PC-9 (cell line): ENCODE results near the gene NOXO1. TPM values are rescaled to one million over a fixed set of nuclear protein-coding genes. Genes with fewer than 3 reads are reported as not detected.

ENCODE experiments used
- BruUV-seq: library from RNA; stranded (reverse); fragments of 400-500 nt; replicated peaks from 2 replicates; lab custom pipeline; 2021; lab: Mats Ljungman, UMichigan
- CTCF ChIA-PET: fragments of 300-600 bp; sonication (Branson Sonifier 250); formaldehyde crosslinking; loops from one replicate; lab custom pipeline; 2022; ENCODE audit warnings: antibody characterized with exemption; lab: Charles Lee
- POLR2A ChIA-PET: fragments of 300-600 bp; sonication (Branson Sonifier 250); formaldehyde crosslinking; loops from one replicate; lab custom pipeline; 2022; ENCODE audit warnings: antibody characterized with exemption; ENCODE audit not compliant: unreplicated experiment; lab: Charles Lee
- DNase-seq, 2 experiments: peaks; one replicate each; pipeline versions ENCODE4 v3.0.0 to v3.0.0-alpha.2; 2015 to 2022; ENCODE audit warnings: mixed read lengths in 1 of 2
- H2AFZ ChIP-seq: fragments of 200-600 bp; sonication (generic); 2 replicates; pipeline ENCODE4 v1.8.1; 2017; ENCODE audit warnings: antibody characterized with exemption
- H3F3A ChIP-seq: fragments of 200-600 bp; sonication (generic); 2 replicates; pipeline ENCODE4 v1.8.1; 2017; ENCODE audit warnings: antibody characterized with exemption, mild to moderate bottlenecking, low read depth; ENCODE audit not compliant: insufficient read depth
- H3K27ac ChIP-seq: fragments of 200-600 bp; sonication (generic); 2 replicates; pipeline ENCODE4 v1.6.1; 2016; ENCODE audit warnings: mixed run types
- H3K27me3 ChIP-seq: fragments of 200-600 bp; sonication (generic); 2 replicates; pipeline ENCODE4 v1.6.1; 2016; ENCODE audit warnings: low read depth, mixed run types; ENCODE audit not compliant: insufficient read depth
- H3K36me3 ChIP-seq: fragments of 200-600 bp; sonication (generic); 2 replicates; pipeline ENCODE4 v1.6.1; 2016; ENCODE audit warnings: low read depth, mixed run types
- H3K4me1 ChIP-seq: fragments of 200-600 bp; sonication (generic); replicated peaks from 2 replicates; pipeline ENCODE4 v1.6.1; 2016; ENCODE audit warnings: mixed run types; ENCODE audit not compliant: insufficient read depth
- H3K4me2 ChIP-seq: fragments of 200-600 bp; sonication (generic); 2 replicates; pipeline ENCODE4 v1.6.1; 2017; ENCODE audit warnings: mixed run types
- H3K4me3 ChIP-seq: fragments of 200-600 bp; sonication (generic); 2 replicates; pipeline ENCODE4 v1.6.1; 2016; ENCODE audit warnings: mixed run types
- H3K79me2 ChIP-seq: fragments of 200-600 bp; sonication (generic); 2 replicates; pipeline ENCODE4 v1.6.1; 2017; ENCODE audit warnings: low read depth, mixed run types
- H3K9me2 ChIP-seq: fragments of 200-600 bp; sonication (generic); 2 replicates; pipeline ENCODE4 v1.8.1; 2017; ENCODE audit warnings: mild to moderate bottlenecking; ENCODE audit not compliant: insufficient read depth
- H3K9me3 ChIP-seq: fragments of 200-600 bp; sonication (generic); 2 replicates; pipeline ENCODE4 v1.8.1; 2016; ENCODE audit warnings: low read depth; ENCODE audit not compliant: insufficient read depth
- H4K20me1 ChIP-seq: fragments of 200-600 bp; sonication (generic); 2 replicates; pipeline ENCODE4 v1.8.1; 2017; ENCODE audit not compliant: insufficient read depth
- EZH2 ChIP-seq: fragments of 200-600 bp; sonication (generic); IDR thresholded peaks from 2 replicates; pipeline ENCODE4 v1.8.0; 2017; ENCODE audit warnings: antibody characterized with exemption, low read depth
- intact Hi-C: fragments of 100-400 bp; cut with micrococcal nuclease; formaldehyde crosslinking; loops from one replicate; pipeline ENCODE4 v1.10.0; 2022; ENCODE audit not compliant: unreplicated experiment
- total RNA-seq: library from RNA; stranded (reverse); gene quantifications from 2 replicates; pipeline ENCODE4 v1.2.3, GENCODE V29; 2021
- TF ChIP-seq, protein P1 (sequence below): fragments of 200-600 bp; sonication (generic); conservative IDR thresholded peaks from 2 replicates; pipeline ENCODE4 v1.6.1; 2017; ENCODE audit warnings: mixed run types, antibody characterized with exemption, mild to moderate bottlenecking, moderate library complexity

NOXO1 gene
- total RNA-seq, 1 experiment from 2014 or later = 11.1 TPM

DNA sequence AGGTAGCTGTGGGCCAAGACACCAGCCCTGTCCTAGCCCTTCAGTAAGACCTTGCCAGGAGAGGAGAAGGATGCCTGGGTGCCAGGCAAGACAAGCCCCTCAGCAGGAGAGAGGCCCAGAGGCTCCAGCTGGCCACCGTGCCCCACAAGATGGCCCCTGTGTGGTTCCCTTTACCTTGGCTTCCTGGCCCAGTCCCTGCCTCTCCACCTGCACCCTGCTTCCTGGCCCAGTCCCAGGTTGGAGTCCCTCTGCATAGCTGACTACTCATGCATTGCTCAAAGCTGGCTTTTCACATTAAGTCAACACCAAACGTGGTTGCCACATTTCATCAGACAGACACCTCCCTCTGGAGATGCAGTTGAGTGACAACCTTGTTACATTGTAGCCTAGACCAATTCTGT lies 12.5 kb upstream of the NOXO1 start:
- Histone ChIP-seq H3K4me3 (no peak overlapping the region), H3K79me2 (no peaks in the 10 kb centered on the region), H2AFZ (no peak overlapping the region), H3K27me3 (no peaks in the 10 kb centered on the region), H3K9me3 (no peaks in the 10 kb centered on the region), H3K9me2 (no peaks in the 10 kb centered on the region), H3K27ac (peak overlapping the region; percentile 45; the same call in 1 of the 2 replicates), H4K20me1 (no peaks in the 10 kb centered on the region), H3F3A (peaks cover 59% of the 10 kb centered on the region), H3K4me2 (peak overlapping the region; percentile 5), H3K36me3 (no peaks in the 10 kb centered on the region), H3K4me1 (peaks cover 26% of the 10 kb centered on the region)
- ChIA-PET POLR2A (interaction anchor here (0.5 kb wide), 1 partner anchor 15 kb away, joined by 5 read pairs; no protein-coding TSS in a partner anchor), CTCF (no interaction called here)
- DNase-seq = peak in 1 of 2 experiments; percentile 81
- BruUV-seq = no TSS peak
- TF ChIP-seq, protein P1, sequence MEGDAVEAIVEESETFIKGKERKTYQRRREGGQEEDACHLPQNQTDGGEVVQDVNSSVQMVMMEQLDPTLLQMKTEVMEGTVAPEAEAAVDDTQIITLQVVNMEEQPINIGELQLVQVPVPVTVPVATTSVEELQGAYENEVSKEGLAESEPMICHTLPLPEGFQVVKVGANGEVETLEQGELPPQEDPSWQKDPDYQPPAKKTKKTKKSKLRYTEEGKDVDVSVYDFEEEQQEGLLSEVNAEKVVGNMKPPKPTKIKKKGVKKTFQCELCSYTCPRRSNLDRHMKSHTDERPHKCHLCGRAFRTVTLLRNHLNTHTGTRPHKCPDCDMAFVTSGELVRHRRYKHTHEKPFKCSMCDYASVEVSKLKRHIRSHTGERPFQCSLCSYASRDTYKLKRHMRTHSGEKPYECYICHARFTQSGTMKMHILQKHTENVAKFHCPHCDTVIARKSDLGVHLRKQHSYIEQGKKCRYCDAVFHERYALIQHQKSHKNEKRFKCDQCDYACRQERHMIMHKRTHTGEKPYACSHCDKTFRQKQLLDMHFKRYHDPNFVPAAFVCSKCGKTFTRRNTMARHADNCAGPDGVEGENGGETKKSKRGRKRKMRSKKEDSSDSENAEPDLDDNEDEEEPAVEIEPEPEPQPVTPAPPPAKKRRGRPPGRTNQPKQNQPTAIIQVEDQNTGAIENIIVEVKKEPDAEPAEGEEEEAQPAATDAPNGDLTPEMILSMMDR = no peak
- TF ChIP-seq EZH2 = no peak
- intact Hi-C loops = no loop called here

DNA sequence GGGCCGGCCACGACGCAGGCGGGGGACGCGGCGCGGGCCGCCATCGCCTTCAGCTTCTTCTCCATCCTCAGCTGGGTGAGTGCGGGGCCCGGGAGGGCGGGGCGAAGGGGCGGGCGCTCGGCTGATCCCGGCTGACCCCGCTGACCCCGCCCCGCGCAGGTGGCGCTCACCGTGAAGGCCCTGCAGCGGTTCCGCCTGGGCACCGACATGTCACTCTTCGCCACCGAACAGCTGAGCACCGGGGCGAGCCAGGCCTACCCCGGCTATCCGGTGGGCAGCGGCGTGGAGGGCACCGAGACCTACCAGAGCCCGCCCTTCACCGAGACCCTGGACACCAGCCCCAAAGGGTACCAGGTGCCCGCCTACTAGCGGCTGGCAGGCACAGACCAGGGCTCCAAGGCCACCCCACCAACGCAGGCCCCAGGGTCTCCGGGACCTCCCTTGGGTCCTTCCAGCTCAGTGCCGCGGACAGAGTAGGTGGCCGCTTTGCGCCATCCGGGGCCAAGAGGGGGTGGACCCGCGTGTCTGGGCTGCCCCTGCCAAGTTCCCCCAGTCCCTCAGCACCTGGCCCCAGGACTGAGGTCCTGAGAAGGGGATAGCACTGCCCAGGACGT lies 11.5 kb upstream of the NOXO1 start:
- ChIA-PET POLR2A (interaction anchor here (0.6 kb wide), 3 partner anchors 43 to 95 kb away, joined by 3 to 14 read pairs (median 4); no protein-coding TSS in a partner anchor), CTCF (interaction anchor here (0.6 kb wide), 1 partner anchor 30 kb away, joined by 3 read pairs; no protein-coding TSS in a partner anchor)
- Histone ChIP-seq H4K20me1 (no peaks in the 10 kb centered on the region), H2AFZ (no peak overlapping the region), H3K27ac (no peak overlapping the region), H3K9me3 (no peaks in the 10 kb centered on the region), H3K4me3 (no peak overlapping the region), H3K4me1 (peaks cover 30% of the 10 kb centered on the region), H3K36me3 (no peaks in the 10 kb centered on the region), H3K27me3 (no peaks in the 10 kb centered on the region), H3F3A (peaks cover 68% of the 10 kb centered on the region), H3K4me2 (no peak overlapping the region), H3K79me2 (no peaks in the 10 kb centered on the region), H3K9me2 (no peaks in the 10 kb centered on the region)
- intact Hi-C loops = no loop called here
- DNase-seq = no peak
- no peak for TF ChIP-seq EZH2
- TF ChIP-seq, protein P1 = no peak
- BruUV-seq = no TSS peak

DNA sequence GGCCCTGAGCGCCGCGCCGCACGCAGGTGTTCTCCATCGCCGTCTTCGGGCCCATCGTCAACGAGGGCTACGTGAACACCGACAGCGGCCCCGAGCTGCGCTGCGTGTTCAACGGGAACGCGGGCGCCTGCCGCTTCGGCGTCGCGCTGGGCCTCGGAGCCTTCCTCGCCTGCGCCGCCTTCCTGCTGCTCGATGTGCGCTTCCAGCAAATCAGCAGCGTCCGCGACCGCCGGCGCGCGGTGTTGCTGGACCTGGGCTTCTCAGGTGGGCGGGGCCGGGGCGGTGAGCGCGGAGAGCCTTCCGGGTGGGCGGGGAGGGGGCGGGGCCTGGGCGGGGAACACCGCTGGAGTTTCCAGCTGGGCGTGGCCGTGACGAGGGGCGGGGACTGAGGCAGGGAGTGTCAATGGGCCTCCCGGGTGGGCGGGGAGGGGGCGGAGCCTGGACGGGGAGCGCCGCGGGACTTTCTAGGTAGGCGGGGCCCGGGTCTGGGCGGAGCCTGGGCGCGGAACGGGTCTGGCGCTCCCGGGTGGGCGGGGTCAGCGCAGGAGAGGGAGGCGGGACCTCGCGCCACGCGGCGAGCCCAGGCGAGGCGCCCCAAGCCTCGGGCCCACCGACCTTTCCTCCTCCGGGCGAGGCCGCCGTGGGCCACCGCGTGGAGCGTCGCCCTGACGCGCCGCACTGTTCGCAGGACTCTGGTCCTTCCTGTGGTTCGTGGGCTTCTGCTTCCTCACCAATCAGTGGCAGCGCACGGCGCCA lies 10.9 kb upstream of the NOXO1 start:
- TF ChIP-seq, protein P1 = no peak
- TF ChIP-seq EZH2 = no peak
- H4K20me1 ChIP-seq = no peaks in the 10 kb centered on the region
- no peaks in the 10 kb centered on the region for H3K79me2 ChIP-seq
- H3K9me2 ChIP-seq = no peaks in the 10 kb centered on the region
- H3K9me3 ChIP-seq = no peaks in the 10 kb centered on the region
- H3K27me3 ChIP-seq = no peaks in the 10 kb centered on the region
- ChIA-PET CTCF (interaction anchor here (0.6 kb wide), 1 partner anchor 30 kb away, joined by 3 read pairs; no protein-coding TSS in a partner anchor), POLR2A (interaction anchor here (0.6 kb wide), 3 partner anchors 43 to 94 kb away, joined by 3 to 14 read pairs (median 4); no protein-coding TSS in a partner anchor)
- intact Hi-C loops = no loop called here
- H3K4me3 ChIP-seq = no peak overlapping the region
- H3K27ac ChIP-seq = no peak overlapping the region
- peak; percentile 60 to 94 for DNase-seq
- peaks cover 71% of the 10 kb centered on the region for H3F3A ChIP-seq
- H2AFZ ChIP-seq = no peak overlapping the region
- H3K4me2 ChIP-seq = peak overlapping the region; percentile 24; the same call in 1 of the 2 replicates
- BruUV-seq = no TSS peak
- H3K4me1 ChIP-seq = peaks cover 30% of the 10 kb centered on the region
- H3K36me3 ChIP-seq = no peaks in the 10 kb centered on the region
